ENCODE measurements around the gene CARD11. TPM values are rescaled to one million over a fixed set of nuclear protein-coding genes. Genes with fewer than 3 reads are reported as not detected.

Gene CARD11
- total and polyA plus RNA-seq, 2 experiments from 2014 or later = 17.7 to 29.0 TPM

GRCh38 chr7:2932402-2933251 is 111.0 kb downstream of the CARD11 start:
- H3K4me3 ChIP-seq = no peak overlapping the region
- Mint-ChIP-seq H3K9me3 (no peaks in the 10 kb centered on the region), H3K4me1 (no peaks in the 10 kb centered on the region), H3K4me3 (no peak overlapping the region), H3K27me3 (ENCODE audit: insufficient read depth, low read depth, poor library complexity) (peaks cover 18% of the 10 kb centered on the region), H3K27ac (no peak overlapping the region), H3K36me3 (ENCODE audit: low read depth) (peaks cover 10% of the 10 kb centered on the region; the same call in 1 of the 3 replicates)
- no peak overlapping the region for H2AFZ ChIP-seq
- no peak for DNase-seq (ENCODE audit: low spot score)
- H3K36me3 ChIP-seq (ENCODE audit: insufficient read depth) = no peaks in the 10 kb centered on the region
- ATAC-seq = no peak
- H3K27me3 ChIP-seq (ENCODE audit: insufficient read depth) = no peaks in the 10 kb centered on the region
- H4K20me1 ChIP-seq (replicated peaks; ENCODE audit: insufficient read depth) = no peaks in the 10 kb centered on the region
- H3K79me2 ChIP-seq (replicated peaks; ENCODE audit: insufficient read depth) = no peaks in the 10 kb centered on the region
- no peak overlapping the region for H3K27ac ChIP-seq (ENCODE audit: low read depth)
- H3K4me2 ChIP-seq = no peak overlapping the region
- no peaks in the 10 kb centered on the region for H3K4me1 ChIP-seq (ENCODE audit: insufficient read depth)
- no peaks in the 10 kb centered on the region for H3K9me2 ChIP-seq (ENCODE audit: insufficient read depth)
- H3F3A ChIP-seq (replicated peaks; ENCODE audit: low read depth) = no peaks in the 10 kb centered on the region
- no peak for TF ChIP-seq STAT1 (IDR thresholded peaks at IDR 0.05; ENCODE audit: unreplicated experiment)
- TF ChIP-seq, protein P1, sequence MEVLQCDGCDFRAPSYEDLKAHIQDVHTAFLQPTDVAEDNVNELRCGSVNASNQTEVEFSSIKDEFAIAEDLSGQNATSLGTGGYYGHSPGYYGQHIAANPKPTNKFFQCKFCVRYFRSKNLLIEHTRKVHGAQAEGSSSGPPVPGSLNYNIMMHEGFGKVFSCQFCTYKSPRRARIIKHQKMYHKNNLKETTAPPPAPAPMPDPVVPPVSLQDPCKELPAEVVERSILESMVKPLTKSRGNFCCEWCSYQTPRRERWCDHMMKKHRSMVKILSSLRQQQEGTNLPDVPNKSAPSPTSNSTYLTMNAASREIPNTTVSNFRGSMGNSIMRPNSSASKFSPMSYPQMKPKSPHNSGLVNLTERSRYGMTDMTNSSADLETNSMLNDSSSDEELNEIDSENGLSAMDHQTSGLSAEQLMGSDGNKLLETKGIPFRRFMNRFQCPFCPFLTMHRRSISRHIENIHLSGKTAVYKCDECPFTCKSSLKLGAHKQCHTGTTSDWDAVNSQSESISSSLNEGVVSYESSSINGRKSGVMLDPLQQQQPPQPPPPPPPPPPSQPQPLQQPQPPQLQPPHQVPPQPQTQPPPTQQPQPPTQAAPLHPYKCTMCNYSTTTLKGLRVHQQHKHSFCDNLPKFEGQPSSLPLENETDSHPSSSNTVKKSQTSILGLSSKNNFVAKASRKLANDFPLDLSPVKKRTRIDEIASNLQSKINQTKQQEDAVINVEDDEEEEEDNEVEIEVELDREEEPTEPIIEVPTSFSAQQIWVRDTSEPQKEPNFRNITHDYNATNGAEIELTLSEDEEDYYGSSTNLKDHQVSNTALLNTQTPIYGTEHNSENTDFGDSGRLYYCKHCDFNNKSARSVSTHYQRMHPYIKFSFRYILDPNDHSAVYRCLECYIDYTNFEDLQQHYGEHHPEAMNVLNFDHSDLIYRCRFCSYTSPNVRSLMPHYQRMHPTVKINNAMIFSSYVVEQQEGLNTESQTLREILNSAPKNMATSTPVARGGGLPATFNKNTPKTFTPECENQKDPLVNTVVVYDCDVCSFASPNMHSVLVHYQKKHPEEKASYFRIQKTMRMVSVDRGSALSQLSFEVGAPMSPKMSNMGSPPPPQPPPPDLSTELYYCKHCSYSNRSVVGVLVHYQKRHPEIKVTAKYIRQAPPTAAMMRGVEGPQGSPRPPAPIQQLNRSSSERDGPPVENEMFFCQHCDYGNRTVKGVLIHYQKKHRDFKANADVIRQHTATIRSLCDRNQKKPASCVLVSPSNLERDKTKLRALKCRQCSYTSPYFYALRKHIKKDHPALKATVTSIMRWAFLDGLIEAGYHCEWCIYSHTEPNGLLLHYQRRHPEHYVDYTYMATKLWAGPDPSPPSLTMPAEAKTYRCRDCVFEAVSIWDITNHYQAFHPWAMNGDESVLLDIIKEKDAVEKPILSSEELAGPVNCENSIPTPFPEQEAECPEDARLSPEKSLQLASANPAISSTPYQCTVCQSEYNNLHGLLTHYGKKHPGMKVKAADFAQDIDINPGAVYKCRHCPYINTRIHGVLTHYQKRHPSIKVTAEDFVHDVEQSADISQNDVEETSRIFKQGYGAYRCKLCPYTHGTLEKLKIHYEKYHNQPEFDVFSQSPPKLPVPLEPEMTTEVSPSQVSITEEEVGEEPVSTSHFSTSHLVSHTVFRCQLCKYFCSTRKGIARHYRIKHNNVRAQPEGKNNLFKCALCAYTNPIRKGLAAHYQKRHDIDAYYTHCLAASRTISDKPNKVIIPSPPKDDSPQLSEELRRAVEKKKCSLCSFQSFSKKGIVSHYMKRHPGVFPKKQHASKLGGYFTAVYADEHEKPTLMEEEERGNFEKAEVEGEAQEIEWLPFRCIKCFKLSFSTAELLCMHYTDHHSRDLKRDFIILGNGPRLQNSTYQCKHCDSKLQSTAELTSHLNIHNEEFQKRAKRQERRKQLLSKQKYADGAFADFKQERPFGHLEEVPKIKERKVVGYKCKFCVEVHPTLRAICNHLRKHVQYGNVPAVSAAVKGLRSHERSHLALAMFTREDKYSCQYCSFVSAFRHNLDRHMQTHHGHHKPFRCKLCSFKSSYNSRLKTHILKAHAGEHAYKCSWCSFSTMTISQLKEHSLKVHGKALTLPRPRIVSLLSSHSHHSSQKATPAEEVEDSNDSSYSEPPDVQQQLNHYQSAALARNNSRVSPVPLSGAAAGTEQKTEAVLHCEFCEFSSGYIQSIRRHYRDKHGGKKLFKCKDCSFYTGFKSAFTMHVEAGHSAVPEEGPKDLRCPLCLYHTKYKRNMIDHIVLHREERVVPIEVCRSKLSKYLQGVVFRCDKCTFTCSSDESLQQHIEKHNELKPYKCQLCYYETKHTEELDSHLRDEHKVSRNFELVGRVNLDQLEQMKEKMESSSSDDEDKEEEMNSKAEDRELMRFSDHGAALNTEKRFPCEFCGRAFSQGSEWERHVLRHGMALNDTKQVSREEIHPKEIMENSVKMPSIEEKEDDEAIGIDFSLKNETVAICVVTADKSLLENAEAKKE (CRISPR knock-in tag; IDR thresholded peaks at IDR 0.05) = no peak

DNA sequence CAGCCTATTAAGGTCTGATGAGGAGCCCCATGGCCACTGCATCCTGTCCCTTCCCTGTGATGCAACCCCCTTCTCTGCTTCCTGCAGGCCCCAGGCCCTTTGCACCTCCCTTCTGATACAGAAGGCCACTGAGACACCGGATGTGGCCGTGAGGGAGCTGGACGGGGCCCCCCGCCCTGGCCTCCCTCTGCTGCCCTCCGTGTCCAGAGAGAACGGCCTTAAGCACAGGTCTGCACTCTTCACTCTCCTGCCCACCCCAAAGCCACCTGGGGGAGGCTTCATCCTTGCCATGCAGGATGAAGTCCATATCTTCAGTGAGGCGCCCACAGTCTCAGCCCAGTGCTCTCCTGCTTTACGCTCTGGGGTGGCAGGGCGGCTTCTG is 112.6 kb downstream of the CARD11 start:
- H3K9me3 Mint-ChIP-seq = no peaks in the 10 kb centered on the region
- Histone ChIP-seq H4K20me1 (replicated peaks; ENCODE audit: insufficient read depth) (no peaks in the 10 kb centered on the region), H2AFZ (no peak overlapping the region), H3F3A (replicated peaks; ENCODE audit: low read depth) (no peaks in the 10 kb centered on the region), H3K27me3 (ENCODE audit: insufficient read depth) (no peaks in the 10 kb centered on the region), H3K79me2 (replicated peaks; ENCODE audit: insufficient read depth) (no peaks in the 10 kb centered on the region), H3K27ac (ENCODE audit: low read depth) (no peak overlapping the region), H3K4me3 (no peak overlapping the region), H3K4me2 (no peak overlapping the region), H3K36me3 (ENCODE audit: insufficient read depth) (no peaks in the 10 kb centered on the region), H3K9me2 (ENCODE audit: insufficient read depth) (no peaks in the 10 kb centered on the region), H3K4me1 (ENCODE audit: insufficient read depth) (no peaks in the 10 kb centered on the region)
- no peak overlapping the region for H3K27ac Mint-ChIP-seq
- no peak overlapping the region for H3K4me3 Mint-ChIP-seq
- H3K27me3 Mint-ChIP-seq (ENCODE audit: insufficient read depth, low read depth, poor library complexity) = peaks cover 19% of the 10 kb centered on the region
- ATAC-seq = no peak
- no peaks in the 10 kb centered on the region for H3K4me1 Mint-ChIP-seq
- DNase-seq (ENCODE audit: low spot score) = no peak
- peaks cover 6% of the 10 kb centered on the region; the same call in 1 of the 3 replicates for H3K36me3 Mint-ChIP-seq (ENCODE audit: low read depth)
- no peak for TF ChIP-seq STAT1 (IDR thresholded peaks at IDR 0.05; ENCODE audit: unreplicated experiment)
- no peak for TF ChIP-seq POLR2AphosphoS5 (IDR thresholded peaks at IDR 0.05; ENCODE audit: low read depth)
- TF ChIP-seq, protein P2, sequence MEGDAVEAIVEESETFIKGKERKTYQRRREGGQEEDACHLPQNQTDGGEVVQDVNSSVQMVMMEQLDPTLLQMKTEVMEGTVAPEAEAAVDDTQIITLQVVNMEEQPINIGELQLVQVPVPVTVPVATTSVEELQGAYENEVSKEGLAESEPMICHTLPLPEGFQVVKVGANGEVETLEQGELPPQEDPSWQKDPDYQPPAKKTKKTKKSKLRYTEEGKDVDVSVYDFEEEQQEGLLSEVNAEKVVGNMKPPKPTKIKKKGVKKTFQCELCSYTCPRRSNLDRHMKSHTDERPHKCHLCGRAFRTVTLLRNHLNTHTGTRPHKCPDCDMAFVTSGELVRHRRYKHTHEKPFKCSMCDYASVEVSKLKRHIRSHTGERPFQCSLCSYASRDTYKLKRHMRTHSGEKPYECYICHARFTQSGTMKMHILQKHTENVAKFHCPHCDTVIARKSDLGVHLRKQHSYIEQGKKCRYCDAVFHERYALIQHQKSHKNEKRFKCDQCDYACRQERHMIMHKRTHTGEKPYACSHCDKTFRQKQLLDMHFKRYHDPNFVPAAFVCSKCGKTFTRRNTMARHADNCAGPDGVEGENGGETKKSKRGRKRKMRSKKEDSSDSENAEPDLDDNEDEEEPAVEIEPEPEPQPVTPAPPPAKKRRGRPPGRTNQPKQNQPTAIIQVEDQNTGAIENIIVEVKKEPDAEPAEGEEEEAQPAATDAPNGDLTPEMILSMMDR (conservative IDR thresholded peaks at IDR 0.05; ENCODE audit: low read depth in 2 of 2) = no peak
- no peak for TF ChIP-seq ETS1 (IDR thresholded peaks at IDR 0.05)
- TF ChIP-seq EZH2phosphoT487 (IDR thresholded peaks at IDR 0.05; ENCODE audit: unreplicated experiment) = no peak
- TF ChIP-seq CREB1 (CRISPR knock-in tag; IDR thresholded peaks at IDR 0.05; ENCODE audit: low read depth) = no peak
- TF ChIP-seq NANOG (IDR thresholded peaks at IDR 0.05; ENCODE audit: borderline replicate concordance) = no peak
- TF ChIP-seq ZNF114 (CRISPR knock-in tag; IDR thresholded peaks at IDR 0.05) = no peak
